ENCODE results near the gene GRIFIN. TPM values are rescaled to one million over a fixed set of nuclear protein-coding genes. Genes with fewer than 3 reads are reported as not detected.

Gene GRIFIN
- total and polyA plus RNA-seq, 10 donors, result not detected

GRCh38 chr7:2452074-2452507, 24.1 kb downstream of the GRIFIN start:
- intact Hi-C loops (cut with DNase I; ENCODE audit: low total_unique reads), result no loop called here
- H3K4me3 ChIP-seq, result peak overlapping the region in 7 of 8 donors; percentile 22 to 67 (median 36)
- peak; percentile 78 for DNase-seq
- no peaks in the 10 kb centered on the region for H3K36me3 ChIP-seq
- peak overlapping the region in 3 of 8 donors; percentile 32 to 50 (median 36) for H3K27ac ChIP-seq
- H3K9me3 ChIP-seq, result peaks cover 0 to 3% (median 0%) of the 10 kb centered on the region in 8 donors
- no peak for TF ChIP-seq CTCF (IDR thresholded peaks at IDR 0.05 in 8 of 11, conservative IDR thresholded peaks at IDR 0.05 in 3 of 11)
- TF ChIP-seq POLR2AphosphoS5 (IDR thresholded peaks at IDR 0.05), result peak in 1 of 3 donors; percentile 29
- H3K27me3 ChIP-seq (replicated peaks in 1 of 7), result no peaks in the 10 kb centered on the region
- peaks cover 8 to 27% (median 16%) of the 10 kb centered on the region in 6 donors for H3K4me1 ChIP-seq
- 5 to 10% (median 7%) methylated on average over 8 to 16 of the region's 16 CpGs for WGBS, 5 donors

DNA sequence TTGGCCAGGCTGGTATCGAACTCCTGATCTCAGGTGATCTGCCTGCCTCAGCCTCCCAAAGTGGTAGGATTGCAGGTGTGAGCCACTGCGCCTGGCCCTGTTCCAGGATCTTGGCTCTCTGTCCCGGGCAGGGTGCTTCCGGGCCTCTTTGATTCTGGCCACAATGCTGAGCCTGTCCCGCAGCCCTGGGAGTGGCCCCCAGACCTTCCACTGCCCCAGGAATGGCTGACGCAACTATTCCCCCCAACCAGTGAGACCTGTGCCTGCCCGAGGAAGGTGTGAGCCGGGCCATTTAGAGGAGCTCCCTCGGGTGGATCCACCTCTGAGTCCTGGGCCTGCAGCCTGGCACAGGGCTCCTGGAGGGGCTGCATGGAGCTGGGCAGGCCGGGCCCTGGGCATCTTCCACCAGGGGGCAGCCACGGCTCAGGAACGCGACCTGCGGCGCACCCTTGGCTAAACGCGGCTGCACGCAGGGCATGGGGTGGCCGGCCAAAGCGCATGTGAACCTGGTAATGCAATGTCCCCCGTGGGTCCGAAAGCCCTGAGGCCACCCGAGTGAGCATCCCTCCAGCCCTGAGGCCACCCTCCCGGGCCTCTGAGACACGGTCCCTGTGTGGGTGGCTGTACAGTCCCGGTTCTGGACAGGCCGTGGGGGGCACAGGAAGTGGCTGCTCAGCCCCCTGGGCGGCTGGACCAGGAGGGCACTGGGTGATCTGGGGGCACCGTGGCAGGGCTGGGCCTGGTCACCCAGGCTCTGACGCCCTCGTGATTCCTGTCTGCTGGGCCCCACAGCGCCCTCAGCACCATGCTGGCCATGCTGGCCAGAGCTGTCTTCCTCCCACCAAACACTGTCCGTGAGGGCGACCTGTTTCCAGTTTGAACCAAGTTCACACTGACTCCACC, 24.8 kb downstream of the GRIFIN start:
- H3K27ac ChIP-seq, result peak overlapping the region in 3 of 8 donors; percentile 32 to 50 (median 36)
- intact Hi-C loops (cut with DNase I; ENCODE audit: low total_unique reads), result no loop called here
- peak; percentile 97 for DNase-seq
- peak; percentile 67 to 83 (median 76) for TF ChIP-seq POLR2AphosphoS5 (IDR thresholded peaks at IDR 0.05)
- peak; percentile 76 to 98 (median 90) for TF ChIP-seq CTCF (IDR thresholded peaks at IDR 0.05 in 8 of 11, conservative IDR thresholded peaks at IDR 0.05 in 3 of 11)
- TF ChIP-seq POLR2A (IDR thresholded peaks at IDR 0.05), result no peak
- H3K4me3 ChIP-seq, result peak overlapping the region in 7 of 8 donors; percentile 22 to 67 (median 36)
- WGBS, 5 donors, result 9 to 20% (median 13%) methylated on average over 9 to 34 of the region's 34 CpGs
- H3K27me3 ChIP-seq (replicated peaks in 1 of 7), result no peaks in the 10 kb centered on the region
- peaks cover 8 to 32% (median 17%) of the 10 kb centered on the region in 6 donors for H3K4me1 ChIP-seq
- H3K36me3 ChIP-seq, result peaks cover 0 to 7% (median 0%) of the 10 kb centered on the region in 6 donors
- H3K9me3 ChIP-seq, result peaks cover 0 to 3% (median 0%) of the 10 kb centered on the region in 8 donors

GRCh38 chr7:2450198-2451107, 25.7 kb downstream of the GRIFIN start:
- intact Hi-C loops (cut with DNase I; ENCODE audit: low total_unique reads), result no loop called here
- DNase-seq, result no peak

More at GRCh38 chr7:2450198-2451107, 25.7 kb downstream of the GRIFIN start:
- WGBS, 5 donors, result 58 to 67% (median 62%) methylated on average over 24 to 32 of the region's 32 CpGs
- Histone ChIP-seq H3K9me3 (peaks cover 0 to 3% (median 0%) of the 10 kb centered on the region in 8 donors), H3K4me1 (peaks cover 8 to 41% (median 22%) of the 10 kb centered on the region in 6 donors), H3K4me3 (no peak overlapping the region), H3K27ac (no peak overlapping the region), H3K36me3 (peaks cover 0 to 16% (median 0%) of the 10 kb centered on the region in 6 donors), H3K27me3 (replicated peaks in 1 of 7) (no peaks in the 10 kb centered on the region)
- TF ChIP-seq POLR2AphosphoS5 (IDR thresholded peaks at IDR 0.05) (peak; percentile 15 to 27 (median 24)), POLR2A (IDR thresholded peaks at IDR 0.05) (no peak), CTCF (IDR thresholded peaks at IDR 0.05 in 8 of 11, conservative IDR thresholded peaks at IDR 0.05 in 3 of 11) (no peak)

All from spleen (tissue), 11 donors.